SK-N-MC (cell line): ENCODE measurements around the gene C10orf71.

ENCODE experiments used
- EZH2 ChIP-seq: fragments of 200-600 bp; sonication (generic); IDR thresholded peaks from one replicate; pipeline ENCODE4 v1.6.1; 2017; ENCODE audit warnings: antibody characterized with exemption
- FOXP2 ChIP-seq: optimal IDR thresholded peaks from 2 replicates; pipeline ENCODE3; 2011; ENCODE audit warnings: mild to moderate bottlenecking, moderate library complexity; ENCODE audit not compliant: insufficient read depth; ENCODE audit errors: extremely low read length, control extremely low read depth
- POLR2AphosphoS5 ChIP-seq: IDR thresholded peaks from 2 replicates; pipeline ENCODE4 v1.6.1; 2012; ENCODE audit warnings: mild to moderate bottlenecking, low read depth, low read length, borderline replicate concordance

DNA sequence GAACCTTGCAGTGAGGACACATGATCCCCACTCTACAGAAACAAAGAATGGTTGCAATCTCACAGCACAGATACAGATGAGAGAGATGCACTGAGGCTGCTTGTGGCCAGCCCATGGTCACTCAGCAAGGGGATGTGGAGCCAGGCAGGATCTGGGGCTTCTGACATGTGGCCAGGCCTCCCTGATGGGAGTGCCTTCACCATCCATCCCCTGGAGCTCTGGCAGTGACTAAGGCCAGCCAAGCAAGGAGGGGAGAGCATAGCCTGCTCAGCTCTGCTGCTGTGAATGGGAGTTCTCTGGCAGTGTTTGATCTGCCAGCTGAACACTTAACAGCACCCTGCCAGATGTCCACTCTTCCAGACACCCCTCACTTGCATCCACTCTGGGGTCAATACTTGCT, 19.8 kb downstream of the C10orf71 start:
- TF ChIP-seq FOXP2 (no peak), POLR2AphosphoS5 (no peak), EZH2 (no peak)
